GM18867 (cell line): ENCODE data around the gene AHCYL2.

Experiments used
- ATAC-seq: cut with Tn5 transposase; IDR thresholded peaks from one replicate; pipeline ENCODE4 v1.9.1; 2021; ENCODE audit warnings: mild to moderate bottlenecking, moderate library complexity; ENCODE audit not compliant: unreplicated experiment

Gene AHCYL2

DNA sequence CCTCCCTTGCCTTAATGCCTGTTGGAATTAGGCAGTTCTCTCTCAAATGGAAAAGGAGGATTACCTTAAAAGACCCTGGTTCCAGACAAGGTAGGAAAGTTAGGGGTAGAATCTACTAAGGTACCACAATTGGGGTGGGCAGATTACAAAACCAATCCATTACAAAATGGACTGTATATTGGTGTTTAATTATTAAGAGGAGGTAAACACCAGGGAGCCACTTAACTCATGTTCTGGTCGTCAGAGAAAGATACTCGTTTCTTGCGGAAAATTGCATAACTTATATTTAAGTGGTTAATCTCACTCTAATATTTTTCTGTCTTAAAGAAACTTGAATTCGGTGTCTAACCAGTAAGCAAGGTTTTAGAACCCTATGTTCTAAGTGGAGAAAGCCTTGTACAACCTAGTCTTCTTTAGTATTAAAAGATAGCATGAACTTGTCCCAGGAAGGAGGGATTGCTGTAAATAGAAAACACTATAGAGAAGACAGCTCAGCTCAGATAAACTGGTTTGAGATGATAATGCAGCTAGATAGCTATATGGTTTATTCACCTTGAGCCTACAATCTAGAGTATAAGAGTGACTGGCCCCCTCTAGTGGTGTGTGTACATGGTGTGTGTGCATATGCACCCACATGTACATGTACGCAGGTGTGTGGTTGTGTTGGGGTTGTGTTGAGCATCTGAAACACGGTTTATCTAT is 151.4 kb downstream of the AHCYL2 start:
- peak; percentile 68 for ATAC-seq

- ATAC-seq = peak; percentile 39
These were observed 152.2 kb downstream of the AHCYL2 start for GRCh38 chr7:129376778-129377700.

DNA sequence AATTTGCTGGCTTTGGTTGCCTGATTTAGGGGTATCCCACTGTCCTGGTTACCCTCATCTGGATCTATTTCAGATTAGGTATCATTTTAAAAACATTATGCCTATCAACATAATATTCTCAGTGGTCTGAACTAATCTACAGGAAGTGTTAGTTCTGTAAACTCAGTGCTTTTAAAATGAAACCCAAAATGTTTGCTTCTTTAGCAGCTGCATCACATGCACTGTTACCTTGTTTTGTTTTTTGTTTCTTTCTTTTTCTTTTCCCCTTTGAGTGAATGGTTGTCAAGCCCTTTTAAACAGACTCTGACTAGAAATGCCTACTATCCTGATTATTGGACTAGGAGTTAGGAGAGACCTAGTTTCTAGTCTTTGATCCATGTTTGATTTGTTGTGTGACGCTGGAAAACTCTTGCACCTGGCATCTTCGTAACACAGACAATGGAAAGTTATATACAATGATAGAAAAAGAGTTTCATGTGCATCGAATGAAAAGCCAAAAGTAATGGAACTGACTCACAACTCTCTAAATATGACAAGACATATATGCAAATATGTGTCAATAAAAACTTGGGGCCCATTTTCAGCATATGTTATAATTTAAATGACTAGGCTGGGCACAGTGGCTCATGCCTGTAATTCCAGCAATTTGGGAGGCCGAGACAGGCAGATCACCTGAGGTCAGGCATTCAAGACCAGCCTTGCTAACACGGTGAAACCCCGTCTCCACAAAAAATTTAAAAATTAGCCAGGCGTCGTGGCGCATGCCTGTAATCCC is 157.1 kb downstream of the AHCYL2 start:
- no peak for ATAC-seq

DNA sequence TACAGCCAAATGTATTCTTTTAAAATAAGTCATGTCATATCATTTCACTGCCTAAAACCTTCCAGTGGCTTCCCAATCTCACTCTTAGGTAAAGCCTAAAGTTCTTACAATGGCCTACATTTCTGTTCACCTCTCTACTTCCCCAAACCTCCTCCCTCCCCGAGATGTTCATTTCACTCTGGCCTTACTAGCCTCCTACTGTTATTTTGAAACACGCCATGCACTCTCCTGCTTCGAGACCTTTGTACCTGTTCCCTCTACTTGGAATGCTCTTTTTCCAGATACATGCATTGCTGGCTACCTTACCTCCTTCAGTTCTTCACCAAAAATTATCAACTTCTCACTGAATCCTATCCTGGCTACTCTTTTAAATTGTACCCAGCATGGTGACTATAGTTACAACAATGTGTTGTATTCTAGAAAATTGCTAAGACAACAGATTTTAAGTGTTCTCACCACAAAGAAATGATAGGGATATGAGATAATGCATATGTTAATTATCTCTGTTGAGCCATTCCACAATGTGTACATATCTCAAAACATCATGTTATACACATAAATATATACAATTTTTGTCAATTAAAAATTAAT is 158.8 kb downstream of the AHCYL2 start:
- no peak for ATAC-seq

DNA sequence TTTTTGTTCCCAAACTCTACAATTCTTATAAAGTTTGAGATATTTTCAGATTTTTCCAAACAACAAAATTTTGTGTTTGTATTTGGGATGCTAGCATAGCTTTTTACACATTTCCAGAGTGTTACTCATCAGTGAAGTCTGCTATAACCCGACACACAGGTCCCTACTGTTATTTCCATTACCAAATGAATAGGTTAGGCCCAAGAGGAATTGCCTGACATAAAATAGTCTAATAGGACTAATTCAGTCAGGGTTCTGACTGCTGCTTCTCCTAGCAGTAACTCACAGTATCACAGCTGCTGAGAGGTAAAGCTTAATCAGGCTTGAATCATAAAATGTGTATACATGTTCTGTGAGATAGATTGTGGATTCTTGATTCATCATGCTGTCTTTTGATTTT is 160.3 kb downstream of the AHCYL2 start:
- ATAC-seq = no peak

- ATAC-seq = no peak
These were observed 160.8 kb downstream of the AHCYL2 start for GRCh38 chr7:129385598-129385997.

GRCh38 chr7:129386506-129386905 is 161.7 kb downstream of the AHCYL2 start:
- ATAC-seq = no peak

GRCh38 chr7:129387537-129387936 is 162.7 kb downstream of the AHCYL2 start:
- ATAC-seq = no peak

- ATAC-seq = no peak
These were observed 163.7 kb downstream of the AHCYL2 start for GRCh38 chr7:129388333-129389098.

DNA sequence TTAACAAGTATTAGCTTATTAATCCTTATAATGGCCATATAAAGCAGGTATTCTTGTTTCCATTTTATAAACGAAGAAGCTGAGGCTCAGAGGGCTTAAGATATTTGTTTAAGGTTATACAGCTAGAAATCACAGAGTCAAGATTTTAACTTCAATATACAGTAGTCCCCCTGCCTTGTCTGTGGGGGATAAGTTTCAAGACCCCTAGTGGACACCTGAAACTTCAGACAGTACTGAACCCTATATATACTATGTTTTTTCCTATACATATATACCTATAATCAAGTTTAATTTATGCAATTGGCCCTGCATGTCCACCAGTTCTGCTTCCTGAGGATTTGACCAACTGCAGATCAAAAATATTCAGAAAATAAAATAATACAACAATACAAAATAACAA is 165.0 kb downstream of the AHCYL2 start:
- no peak for ATAC-seq

- ATAC-seq = no peak
These were observed 165.5 kb downstream of the AHCYL2 start for GRCh38 chr7:129390314-129390713.

GRCh38 chr7:129391546-129392171 is 166.8 kb downstream of the AHCYL2 start:
- no peak for ATAC-seq

DNA sequence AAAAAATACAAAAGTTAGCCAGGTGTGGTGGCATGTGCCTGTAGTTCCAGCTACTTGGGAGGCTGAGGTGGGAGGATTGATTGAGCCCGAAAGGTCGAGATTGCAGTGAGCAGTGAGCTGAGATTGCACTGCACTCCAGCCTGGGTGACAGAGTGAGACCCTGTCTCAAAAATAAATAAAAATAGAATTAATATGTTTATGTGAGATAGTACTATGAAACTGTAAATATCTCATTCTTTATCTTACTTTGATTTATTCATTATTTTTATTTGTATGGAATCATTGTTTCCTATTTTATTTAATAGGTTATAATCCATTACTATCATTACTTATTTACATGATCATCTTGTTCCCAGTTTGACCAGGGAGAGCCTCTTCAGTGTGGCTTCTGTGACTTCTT is 168.4 kb downstream of the AHCYL2 start:
- ATAC-seq = no peak

DNA sequence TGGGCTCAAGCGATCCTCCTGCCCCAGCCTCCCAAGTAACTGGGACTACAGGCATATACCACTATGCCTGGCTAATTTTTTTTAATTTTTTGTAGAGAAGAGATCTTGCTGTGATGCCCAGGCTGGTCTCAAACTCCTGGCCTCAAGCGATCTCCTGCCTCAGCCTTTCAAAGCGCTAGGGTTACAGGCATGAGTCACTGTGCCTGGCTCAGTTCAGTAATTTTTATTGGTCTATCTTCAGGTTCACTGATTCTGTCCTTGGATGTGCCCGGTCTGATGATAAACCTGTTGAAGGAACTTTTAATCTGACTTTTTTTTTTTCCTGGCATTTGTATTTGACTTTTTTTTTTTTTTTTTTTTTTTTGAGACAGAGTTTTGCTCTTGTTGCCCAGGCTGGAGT is 169.3 kb downstream of the AHCYL2 start:
- ATAC-seq = no peak

- no peak for ATAC-seq
These were observed 170.4 kb downstream of the AHCYL2 start for GRCh38 chr7:129394982-129395914.

- no peak for ATAC-seq
These were observed 176.6 kb downstream of the AHCYL2 start for GRCh38 chr7:129401228-129401966.

DNA sequence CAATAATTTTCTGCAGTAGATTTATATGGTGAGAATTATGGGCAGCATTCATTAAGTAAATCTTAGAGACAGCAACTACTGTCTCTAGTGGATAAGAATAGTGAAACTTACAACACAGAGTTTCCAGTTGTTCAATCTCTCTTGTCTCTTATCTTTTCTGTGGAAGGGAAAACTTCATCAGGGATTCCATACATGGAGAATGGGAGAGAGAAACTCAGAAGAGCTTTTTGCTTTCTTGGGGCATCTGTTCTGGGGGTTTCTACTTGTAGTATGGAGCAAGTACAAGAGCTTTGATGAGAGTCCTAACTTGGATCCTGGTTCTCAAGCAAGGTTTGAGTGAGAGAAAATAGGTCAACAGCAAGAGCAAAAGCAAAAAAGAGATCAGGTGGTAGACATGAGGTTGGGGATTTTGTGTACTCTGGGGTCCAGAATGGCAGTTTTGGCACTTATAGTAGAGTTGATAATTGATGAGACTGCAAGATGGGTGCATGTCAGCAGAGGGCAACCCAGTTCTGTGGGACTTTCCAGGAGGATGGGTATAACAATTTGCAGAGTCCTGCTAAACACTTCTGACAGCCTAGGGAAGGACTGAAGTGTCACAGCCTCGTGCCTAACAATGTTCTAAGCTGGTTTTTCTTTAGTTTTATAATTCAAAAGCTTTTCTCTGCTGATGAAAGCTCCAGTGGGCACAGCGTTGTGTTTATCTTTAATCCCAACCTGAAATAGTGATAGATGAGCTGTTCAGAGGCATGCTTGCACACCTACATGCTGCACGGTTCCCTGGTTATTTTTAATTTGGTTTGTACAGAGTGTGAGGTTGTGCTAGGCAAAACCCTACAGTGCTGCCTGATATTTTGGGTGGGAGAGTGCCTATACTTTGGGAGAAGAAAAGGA is 177.4 kb downstream of the AHCYL2 start:
- no peak for ATAC-seq
